Measurements from ENCODE around the gene TMEM156.

TMEM156 gene

GRCh38 chr4:39032218-39033085 is at the start of gene TMEM156:
TSS of gene TMEM156 (minus strand) at chr4:39032409. CDS start at chr4:39032313, 96 bp downstream.
- no peak for DNase-seq (ENCODE audit: low spot score)

- DNase-seq (ENCODE audit: low spot score): no peak
Observed at GRCh38 chr4:39078829-39079228, 46.6 kb upstream of the TMEM156 start.

GRCh38 chr4:39068907-39069306 is 36.7 kb upstream of the TMEM156 start:
- no peak for DNase-seq (ENCODE audit: low spot score)

GRCh38 chr4:39067451-39067850 is 35.2 kb upstream of the TMEM156 start:
- no peak for DNase-seq (ENCODE audit: low spot score)

- DNase-seq (ENCODE audit: low spot score): no peak
Observed at GRCh38 chr4:39067031-39067430, 34.8 kb upstream of the TMEM156 start.

- no peak for DNase-seq (ENCODE audit: low spot score)
Observed at GRCh38 chr4:39066371-39066770, 34.2 kb upstream of the TMEM156 start.

GRCh38 chr4:39063430-39063829 is 31.2 kb upstream of the TMEM156 start:
- DNase-seq (ENCODE audit: low spot score): no peak

- no peak for DNase-seq (ENCODE audit: low spot score)
Observed at GRCh38 chr4:39062770-39063097, 30.5 kb upstream of the TMEM156 start.

- DNase-seq (ENCODE audit: low spot score): no peak
Observed at GRCh38 chr4:39062094-39062769, 30.0 kb upstream of the TMEM156 start, which contains the start of gene KLHL5. TSS of gene KLHL5 (plus strand) at chr4:39062232. CDS start at chr4:39062653, 421 bp downstream.

GRCh38 chr4:39061457-39061856 is 29.2 kb upstream of the TMEM156 start:
- no peak for DNase-seq (ENCODE audit: low spot score)

GRCh38 chr4:39056023-39056422 is 23.8 kb upstream of the TMEM156 start:
- no peak for DNase-seq (ENCODE audit: low spot score)

GRCh38 chr4:39054497-39054896 is 22.3 kb upstream of the TMEM156 start:
- no peak for DNase-seq (ENCODE audit: low spot score)

- no peak for DNase-seq (ENCODE audit: low spot score)
Observed at GRCh38 chr4:39053983-39054382, 21.8 kb upstream of the TMEM156 start.

- no peak for DNase-seq (ENCODE audit: low spot score)
Observed at GRCh38 chr4:39051492-39051891, 19.3 kb upstream of the TMEM156 start.

GRCh38 chr4:39050590-39050989 is 18.4 kb upstream of the TMEM156 start:
- no peak for DNase-seq (ENCODE audit: low spot score)

- DNase-seq (ENCODE audit: low spot score): no peak
Observed at GRCh38 chr4:39048311-39048710, 16.1 kb upstream of the TMEM156 start.

- no peak for DNase-seq (ENCODE audit: low spot score)
Observed at GRCh38 chr4:39047681-39048080, 15.5 kb upstream of the TMEM156 start.

- DNase-seq (ENCODE audit: low spot score): no peak
Observed at GRCh38 chr4:39046249-39046648, 14.0 kb upstream of the TMEM156 start.

- DNase-seq (ENCODE audit: low spot score): no peak
Observed at GRCh38 chr4:39045827-39046221, 13.6 kb upstream of the TMEM156 start.

GRCh38 chr4:39044956-39045826 is 13.0 kb upstream of the TMEM156 start:
- DNase-seq (ENCODE audit: low spot score): no peak

- peak; percentile 90 for DNase-seq (ENCODE audit: low spot score)
Observed at GRCh38 chr4:39044364-39044955, 12.3 kb upstream of the TMEM156 start.

- no peak for DNase-seq (ENCODE audit: low spot score)
Observed at GRCh38 chr4:39043861-39044363, 11.7 kb upstream of the TMEM156 start.

Measured in putamen (tissue), 1 donor.